Skeletal muscle tissue (tissue), 4 donors: ENCODE data around the gene ADGRG6. TPM values are rescaled to one million over a fixed set of nuclear protein-coding genes. Genes with fewer than 3 reads are reported as not detected.
"Not testable (repeated sequence)": the region's sequence is repeated elsewhere in the genome, so short reads cannot be mapped to it uniquely, and the experiment has no call there.

ENCODE experiments used
- H3K27ac ChIP-seq: one replicate; pipeline ENCODE4 v1.7.0; 2013; ENCODE audit warnings: mild to moderate bottlenecking, low read depth, low read length, inconsistent platforms
- H3K27me3 ChIP-seq, 3 donors: one replicate each; pipeline ENCODE4 v1.7.0; 2013; ENCODE audit warnings: low read length in 3 of 3; ENCODE audit not compliant: control insufficient read depth in 3 of 3, insufficient read depth in 3 of 3
- H3K36me3 ChIP-seq, 3 donors: one replicate each; pipeline ENCODE4 v1.7.0; 2013; ENCODE audit warnings: low read length in 3 of 3; ENCODE audit not compliant: control insufficient read depth in 3 of 3, insufficient read depth in 3 of 3
- H3K4me1 ChIP-seq, 3 donors: one replicate each; pipeline ENCODE4 v1.7.0; 2013; ENCODE audit warnings: low read length in 3 of 3, mild to moderate bottlenecking in 3 of 3; ENCODE audit not compliant: control insufficient read depth in 3 of 3, insufficient read depth in 3 of 3
- H3K4me3 ChIP-seq, 3 donors: one replicate each; pipeline ENCODE4 v1.7.0; 2013; ENCODE audit warnings: low read length in 3 of 3
- H3K9ac ChIP-seq, 3 donors: one replicate each; pipeline ENCODE4 v1.7.0; 2013; ENCODE audit warnings: low read length in 3 of 3, mild to moderate bottlenecking in 3 of 3, moderate library complexity in 2 of 3, low read depth in 1 of 3
- H3K9me3 ChIP-seq, 3 donors: one replicate each; pipeline ENCODE4 v1.7.0; 2013; ENCODE audit warnings: low read length in 3 of 3; ENCODE audit not compliant: control insufficient read depth in 3 of 3
- total RNA-seq: library from RNA; depleted of rRNA; stranded (reverse); fragments of >200 nt; gene quantifications from one replicate; pipeline ENCODE4 v1.2.3, GENCODE V29; 2014
- donor health status: Osteomylitis.

ADGRG6 gene
- total RNA-seq, 1 donor from 2014 or later = 26.1 TPM

DNA sequence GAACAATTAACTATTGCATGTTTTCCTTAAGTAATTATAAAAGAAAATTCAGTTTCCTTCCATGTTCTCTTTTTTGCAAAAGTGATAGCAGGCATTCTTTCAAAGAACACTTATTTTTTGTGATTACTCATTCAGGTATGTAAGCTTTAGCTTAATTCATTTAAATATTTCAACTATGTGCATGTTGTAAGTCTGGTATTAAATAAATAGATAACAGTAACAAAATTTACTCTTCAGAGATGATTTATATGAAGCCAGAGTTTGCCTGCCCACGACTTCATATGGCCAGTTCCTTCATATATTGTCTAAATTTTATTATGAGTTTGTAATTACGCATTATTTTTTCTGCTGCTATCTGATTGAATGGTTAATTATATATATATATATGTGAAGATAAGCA, 110.9 kb downstream of the ADGRG6 start:
- H3K4me3 ChIP-seq = no peak overlapping the region

DNA sequence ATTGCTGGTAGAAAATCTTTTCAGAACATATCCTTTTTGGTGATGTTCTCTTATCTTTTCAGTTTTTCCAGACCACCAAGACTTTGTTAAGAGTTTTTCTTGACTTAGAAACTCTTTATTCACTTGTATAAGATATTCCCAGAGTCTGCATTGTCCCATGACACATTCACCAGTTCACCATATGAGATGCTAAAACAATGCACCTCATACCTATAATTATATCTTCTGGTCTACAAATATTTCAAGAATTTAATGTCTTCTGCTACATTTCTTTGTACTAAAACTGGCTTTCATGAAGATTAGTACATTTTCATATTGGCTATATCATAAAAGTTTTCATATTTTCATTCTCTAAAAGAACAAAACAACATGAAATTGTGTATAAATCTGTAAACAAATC, 111.3 kb downstream of the ADGRG6 start:
- H3K27ac ChIP-seq = no peak overlapping the region
- H3K4me1 ChIP-seq = no peaks in the 10 kb centered on the region
- no peak overlapping the region for H3K4me3 ChIP-seq
- H3K27me3 ChIP-seq = no peaks in the 10 kb centered on the region
- H3K9me3 ChIP-seq = no peaks in the 10 kb centered on the region
- H3K36me3 ChIP-seq = no peaks in the 10 kb centered on the region
- H3K9ac ChIP-seq = no peak overlapping the region

More for the DNA sequence above, 110.9 kb downstream of the ADGRG6 start:
- H3K36me3 ChIP-seq = no peaks in the 10 kb centered on the region
- no peak overlapping the region for H3K27ac ChIP-seq
- H3K9me3 ChIP-seq = no peaks in the 10 kb centered on the region
- H3K27me3 ChIP-seq = no peaks in the 10 kb centered on the region
- no peaks in the 10 kb centered on the region for H3K4me1 ChIP-seq
- H3K9ac ChIP-seq = no peak overlapping the region

DNA sequence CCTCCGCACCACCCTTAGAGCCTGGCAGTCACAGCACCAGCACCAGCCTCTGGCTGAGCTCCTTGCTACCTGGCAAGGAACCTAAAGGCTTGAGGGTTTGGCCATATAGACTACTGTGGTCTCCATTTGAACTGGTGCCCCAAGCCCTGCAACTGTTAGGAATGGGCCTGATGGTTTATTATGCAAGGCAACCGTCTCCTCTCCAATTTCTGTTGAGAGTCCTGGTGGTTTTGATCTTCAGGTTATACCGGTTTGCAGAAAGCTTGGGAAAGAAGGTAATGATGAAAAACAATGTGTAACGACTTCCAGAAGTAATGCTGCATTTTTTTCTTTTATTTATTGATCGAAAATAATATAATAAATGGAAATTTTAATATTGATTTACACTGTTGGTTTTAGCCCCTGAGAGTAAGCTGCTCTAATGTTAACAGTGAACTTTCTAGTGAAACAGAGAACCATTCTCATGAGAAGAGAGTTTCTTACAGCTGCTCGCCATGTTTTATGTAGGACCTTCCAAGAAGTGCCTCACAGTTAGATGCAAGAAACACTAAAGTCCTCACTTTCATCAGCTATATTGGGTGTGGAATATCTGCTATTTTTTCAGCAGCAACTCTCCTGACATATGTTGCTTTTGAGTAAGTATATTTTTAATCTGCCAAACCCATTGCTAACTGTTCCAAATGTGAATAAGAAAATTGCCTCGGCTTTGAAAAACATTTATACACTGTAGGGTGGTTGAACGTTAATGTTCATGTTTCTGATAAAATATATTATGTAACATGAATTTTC, 112.8 kb downstream of the ADGRG6 start:
- Histone ChIP-seq H3K27me3 (no peaks in the 10 kb centered on the region), H3K36me3 (no peaks in the 10 kb centered on the region), H3K9ac (no peak overlapping the region), H3K4me3 (no peak overlapping the region), H3K27ac (no peak overlapping the region), H3K4me1 (no peaks in the 10 kb centered on the region), H3K9me3 (no peaks in the 10 kb centered on the region)

DNA sequence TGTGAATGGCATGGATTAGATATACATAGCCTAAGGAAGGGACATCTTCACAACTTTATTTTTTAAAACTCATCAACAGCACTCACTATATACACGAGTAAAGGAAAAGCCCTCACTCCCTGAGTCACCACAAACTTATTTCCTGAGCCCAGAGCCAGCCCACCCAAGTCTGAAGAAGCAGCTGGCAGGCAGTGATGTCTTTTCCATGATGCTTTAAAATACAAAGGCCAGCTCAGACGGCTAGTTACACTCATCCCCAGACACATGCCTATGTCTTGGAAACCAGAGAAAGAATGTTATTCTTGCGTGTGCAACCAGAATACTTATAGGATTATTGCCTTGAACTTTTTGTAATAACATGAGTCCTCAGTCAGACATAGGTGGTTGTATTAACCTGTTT, 114.4 kb downstream of the ADGRG6 start:
- no peaks in the 10 kb centered on the region for H3K36me3 ChIP-seq
- H3K9ac ChIP-seq = no peak overlapping the region
- no peak overlapping the region for H3K27ac ChIP-seq
- H3K27me3 ChIP-seq = no peaks in the 10 kb centered on the region
- H3K4me3 ChIP-seq = no peak overlapping the region
- H3K4me1 ChIP-seq = no peaks in the 10 kb centered on the region
- no peaks in the 10 kb centered on the region for H3K9me3 ChIP-seq

DNA sequence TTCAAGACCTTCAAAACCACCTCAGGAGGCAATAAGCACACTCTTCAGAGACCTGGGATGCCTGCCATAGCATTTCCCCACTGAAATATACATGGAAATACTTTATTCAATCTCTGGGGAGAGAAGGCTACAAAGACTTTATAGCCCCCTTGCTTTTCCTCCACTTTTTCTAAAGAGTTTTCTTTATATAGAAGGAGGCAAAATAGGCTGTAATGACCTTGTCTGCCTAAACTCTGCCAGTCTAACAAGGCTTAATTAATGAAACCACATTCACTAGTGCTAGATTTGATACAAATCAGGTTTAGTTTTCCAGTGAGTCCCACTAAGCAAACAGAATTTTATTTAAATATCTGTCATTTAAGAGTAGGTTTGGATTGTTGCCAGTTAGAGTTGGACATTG, 114.9 kb downstream of the ADGRG6 start:
- no peaks in the 10 kb centered on the region for H3K9me3 ChIP-seq
- no peak overlapping the region for H3K4me3 ChIP-seq
- no peak overlapping the region for H3K9ac ChIP-seq
- no peaks in the 10 kb centered on the region for H3K36me3 ChIP-seq
- no peak overlapping the region for H3K27ac ChIP-seq
- H3K27me3 ChIP-seq = no peaks in the 10 kb centered on the region
- no peaks in the 10 kb centered on the region for H3K4me1 ChIP-seq

DNA sequence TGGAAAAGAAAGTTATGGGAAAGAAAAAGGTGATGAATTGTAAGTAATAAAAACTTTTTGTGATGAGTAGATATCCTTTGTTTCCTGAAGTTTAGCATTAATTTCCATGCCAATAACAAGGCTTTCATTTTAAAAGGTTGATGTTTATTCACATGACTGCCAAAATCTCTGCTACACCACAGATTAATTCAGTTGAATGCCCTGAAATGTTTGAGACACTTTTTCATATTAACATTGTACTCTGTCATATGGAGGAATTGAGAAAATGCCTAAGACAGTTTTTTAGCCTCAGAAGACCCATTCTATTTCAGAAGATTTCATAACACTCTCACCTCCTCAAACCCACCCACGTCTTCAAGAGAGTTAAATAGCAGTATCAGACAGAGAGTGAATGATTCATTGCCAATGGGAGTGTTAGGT, 115.5 kb downstream of the ADGRG6 start:
- H3K9ac ChIP-seq = no peak overlapping the region
- H3K27me3 ChIP-seq = no peaks in the 10 kb centered on the region
- no peak overlapping the region for H3K4me3 ChIP-seq
- no peak overlapping the region for H3K27ac ChIP-seq
- no peaks in the 10 kb centered on the region for H3K4me1 ChIP-seq
- H3K36me3 ChIP-seq = no peaks in the 10 kb centered on the region
- no peaks in the 10 kb centered on the region for H3K9me3 ChIP-seq

DNA sequence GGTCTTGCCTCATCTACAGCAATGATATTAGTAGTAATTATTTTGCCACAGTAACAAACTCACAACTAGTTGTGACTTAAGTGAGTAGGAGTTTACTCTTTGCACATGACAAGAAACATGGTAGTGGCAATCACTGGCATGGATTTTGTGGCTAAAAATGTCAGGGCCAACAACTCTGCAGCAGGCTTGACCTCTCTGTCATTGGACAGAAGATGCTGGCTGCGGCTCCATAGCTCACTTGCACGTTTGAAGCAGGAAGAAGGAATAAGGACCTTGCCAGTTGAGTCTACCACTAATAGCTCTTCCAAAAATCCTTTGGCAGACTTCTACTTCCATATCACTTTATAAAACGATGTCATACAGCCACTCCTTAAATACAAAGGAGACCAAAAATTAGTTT, 117.3 kb downstream of the ADGRG6 start:
- H3K36me3 ChIP-seq = no peaks in the 10 kb centered on the region
- H3K27ac ChIP-seq = no peak overlapping the region
- H3K4me1 ChIP-seq = no peaks in the 10 kb centered on the region
- H3K4me3 ChIP-seq = no peak overlapping the region
- no peaks in the 10 kb centered on the region for H3K9me3 ChIP-seq
- no peak overlapping the region for H3K9ac ChIP-seq
- no peaks in the 10 kb centered on the region for H3K27me3 ChIP-seq

DNA sequence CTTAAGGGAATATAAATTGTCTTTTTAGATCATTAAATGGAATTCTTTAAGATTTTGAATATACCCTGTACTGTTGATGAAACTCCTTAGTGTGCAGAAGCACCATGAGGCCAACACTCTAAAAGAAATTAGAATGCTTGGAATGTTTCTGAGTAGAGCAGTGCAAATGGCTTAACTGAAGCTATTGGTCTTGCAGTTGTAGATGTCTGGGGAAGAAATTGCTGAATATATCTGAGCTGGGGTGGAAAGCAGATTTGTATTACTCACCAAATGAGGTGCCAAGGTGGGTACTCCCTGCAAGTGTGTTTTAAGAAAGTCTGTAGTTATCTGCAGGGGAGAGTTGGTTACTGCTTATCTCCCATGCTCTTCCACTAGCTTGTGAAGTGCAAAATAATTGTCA, 119.0 kb downstream of the ADGRG6 start:
- Histone ChIP-seq H3K36me3 (no peaks in the 10 kb centered on the region), H3K27me3 (no peaks in the 10 kb centered on the region), H3K4me1 (no peaks in the 10 kb centered on the region), H3K9ac (no peak overlapping the region), H3K27ac (no peak overlapping the region), H3K9me3 (no peaks in the 10 kb centered on the region), H3K4me3 (no peak overlapping the region)

DNA sequence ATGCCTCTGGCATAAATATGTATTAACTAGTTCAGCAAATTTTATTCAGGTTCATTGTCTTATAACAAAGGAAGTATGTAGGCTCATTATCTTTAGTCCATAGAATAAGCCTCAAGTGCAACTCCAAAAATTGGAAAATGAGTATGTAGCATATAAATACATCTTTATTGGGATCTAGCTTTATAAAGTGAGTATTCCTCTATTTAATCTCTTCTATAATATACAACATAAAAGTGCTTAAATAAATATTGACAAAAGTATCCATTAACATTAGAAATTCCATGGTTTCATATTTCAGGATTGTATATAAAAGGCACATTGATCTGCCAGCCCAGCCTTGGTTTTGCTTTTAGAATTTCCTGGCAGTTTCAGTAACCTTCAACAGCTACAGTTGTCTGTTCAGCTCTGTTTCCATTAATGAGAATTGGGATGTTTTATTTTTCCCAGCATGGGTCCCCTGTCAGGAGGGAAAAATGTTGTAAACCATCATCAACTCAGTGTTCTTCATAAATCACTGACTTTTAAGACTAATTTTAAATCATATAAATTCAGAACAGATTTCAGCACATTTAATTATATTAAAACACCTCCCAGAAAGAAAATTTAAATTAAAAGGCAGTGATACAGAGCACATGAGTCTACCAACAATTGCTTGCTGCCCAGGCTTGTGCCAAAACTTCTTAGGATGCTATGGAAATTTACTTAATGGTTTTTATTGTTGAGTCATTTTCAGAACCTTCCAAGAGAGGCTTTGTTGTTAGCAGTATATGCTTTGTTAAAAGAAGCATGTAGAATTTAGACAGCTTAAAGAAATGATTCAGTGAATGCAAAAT, 119.7 kb downstream of the ADGRG6 start:
- Histone ChIP-seq H3K9ac (no peak overlapping the region), H3K36me3 (no peaks in the 10 kb centered on the region), H3K9me3 (no peaks in the 10 kb centered on the region), H3K27ac (no peak overlapping the region), H3K4me1 (no peaks in the 10 kb centered on the region), H3K4me3 (no peak overlapping the region), H3K27me3 (no peaks in the 10 kb centered on the region)

DNA sequence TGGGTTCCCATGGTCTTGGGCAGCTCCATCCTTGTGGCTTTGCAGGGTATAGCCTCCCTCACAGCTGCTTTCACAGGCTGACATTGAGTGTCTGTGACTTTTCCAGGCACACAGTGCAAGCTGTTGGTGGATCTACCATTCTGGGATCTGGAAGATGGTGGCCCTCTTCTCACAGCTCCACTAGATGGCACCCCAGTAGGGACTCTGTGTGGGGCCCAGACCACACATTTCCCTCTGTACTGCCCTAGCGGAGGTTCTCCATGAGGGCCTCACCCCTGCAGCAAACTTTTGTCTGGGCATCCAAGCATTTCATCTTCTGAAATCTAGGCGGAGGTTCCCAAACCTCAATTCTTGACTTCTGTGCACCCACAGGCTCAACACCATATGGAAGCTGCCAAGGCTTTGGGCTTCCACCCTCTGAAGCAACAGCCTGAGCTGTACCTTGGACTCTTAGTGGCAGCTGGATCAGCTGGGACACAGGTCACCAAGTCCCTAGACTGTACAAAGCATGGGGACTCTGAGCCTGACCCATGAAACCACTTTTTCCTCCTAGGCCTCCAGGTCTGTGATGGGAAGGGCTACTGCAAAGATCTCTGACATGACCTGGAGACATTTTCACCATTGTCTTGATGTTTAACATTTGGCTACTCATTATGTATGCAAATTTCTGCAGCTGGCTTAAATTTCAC, 124.8 kb downstream of the ADGRG6 start:
- H3K9ac ChIP-seq, H3K36me3 ChIP-seq, H3K27me3 ChIP-seq, H3K9me3 ChIP-seq, H3K4me1 ChIP-seq, H3K27ac ChIP-seq, H3K4me3 ChIP-seq: not testable (repeated sequence)
